BE2C (cell line): ENCODE measurements around the gene ID4. TPM values are rescaled to one million over a fixed set of nuclear protein-coding genes. Genes with fewer than 3 reads are reported as not detected.
A peak's percentile ranks its signal among the peaks of the same experiment; 100 is the strongest.

Experiments used
- DNase-seq: peaks from one replicate; pipeline ENCODE4 v3.0.0-alpha.2; 2020
- H3K27me3 ChIP-seq: fragments of 250-450 bp; sonication (Bioruptor Pico); 2 replicates; pipeline ENCODE4 v1.5.1; 2020; ENCODE audit warnings: mild to moderate bottlenecking
- H3K36me3 ChIP-seq: fragments of 250-450 bp; sonication (Bioruptor Pico); 2 replicates; pipeline ENCODE4 v1.5.1; 2020; ENCODE audit warnings: mild to moderate bottlenecking
- H3K4me1 ChIP-seq: fragments of 250-450 bp; sonication (Bioruptor Pico); 2 replicates; pipeline ENCODE4 v1.5.1; 2020
- H3K4me3 ChIP-seq: 2 replicates; pipeline ENCODE4 v1.5.1; 2011; ENCODE audit warnings: low read depth, low read length
- H3K9me3 ChIP-seq: fragments of 250-450 bp; sonication (Bioruptor Pico); 2 replicates; pipeline ENCODE4 v1.5.1; 2020
- CTCF ChIP-seq: IDR thresholded peaks from 2 replicates; pipeline ENCODE4 v1.5.1; 2012; ENCODE audit warnings: mild to moderate bottlenecking, low read depth, low read length
- polyA plus RNA-seq: library from polyadenylated mRNA; unstranded; fragments of >200 nt; gene quantifications from one replicate; pipeline ENCODE4 v1.2.1, GENCODE V29; 2012; ENCODE audit warnings: low read depth, missing spikeins; ENCODE audit not compliant: insufficient read length, insufficient read depth

Gene ID4
- polyA plus RNA-seq = 0.25 TPM

DNA sequence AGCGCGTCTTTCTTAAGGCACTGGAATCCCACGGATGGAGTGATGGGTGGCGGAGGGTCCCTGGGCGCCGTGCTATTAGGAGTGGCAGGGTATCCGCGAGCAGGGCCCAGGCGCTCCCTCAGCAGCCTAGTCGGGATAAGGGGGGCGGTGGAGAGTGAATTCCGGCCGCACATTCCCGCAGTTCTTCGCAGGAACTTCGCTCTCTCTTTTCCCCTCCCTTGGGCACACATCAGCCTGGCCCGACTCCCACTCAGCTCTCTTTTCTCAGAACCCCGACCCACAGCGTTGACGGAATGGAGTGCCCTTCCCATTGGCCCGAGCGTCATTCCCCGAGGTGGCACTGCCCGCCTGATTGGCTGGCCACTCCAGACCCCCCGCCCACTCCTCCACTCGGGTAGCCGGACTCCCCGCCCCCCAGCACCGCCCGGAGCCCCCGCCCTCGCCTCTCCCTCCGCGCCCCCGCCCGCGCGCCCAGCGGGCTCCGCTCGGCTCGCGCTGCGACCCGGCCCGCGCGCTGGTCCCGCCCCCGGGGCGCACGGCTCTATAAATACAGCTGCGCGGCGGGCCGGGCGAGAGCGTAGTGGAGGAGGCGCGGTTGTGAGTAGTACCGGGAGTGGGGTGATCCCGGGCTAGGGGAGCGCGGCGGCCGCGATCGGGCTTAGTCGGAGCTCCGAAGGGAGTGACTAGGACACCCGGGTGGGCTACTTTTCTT is at the start of gene ID4:
TSS of gene ID4 (plus strand) at position 572 of the 712 bp plus-strand sequence. CDS start 385 bp downstream, outside the sequence.
- Histone ChIP-seq H3K4me1 (peaks cover 4% of the 10 kb centered on the region; the same call in 1 of the 2 replicates), H3K27me3 (peaks cover 76% of the 10 kb centered on the region), H3K4me3 (peak within 1 kb of the TSS; percentile 59), H3K9me3 (no peaks in the 10 kb centered on the region), H3K36me3 (no peaks in the 10 kb centered on the region)
- TF ChIP-seq CTCF = no peak
- peak; percentile 96 for DNase-seq

- H3K4me1 ChIP-seq = no peaks in the 10 kb centered on the region
- no peak for DNase-seq
- H3K9me3 ChIP-seq = no peaks in the 10 kb centered on the region; the same call in 1 of the 2 replicates
- peaks cover 3% of the 10 kb centered on the region for H3K27me3 ChIP-seq
- no peaks in the 10 kb centered on the region for H3K36me3 ChIP-seq
- no peak for TF ChIP-seq CTCF
- H3K4me3 ChIP-seq = no peak overlapping the region
Observed at GRCh38 chr6:19788686-19789085, 48.5 kb upstream of the ID4 start.

- no peak for DNase-seq
- TF ChIP-seq CTCF = no peak
- no peaks in the 10 kb centered on the region for H3K36me3 ChIP-seq
- H3K9me3 ChIP-seq = no peaks in the 10 kb centered on the region; the same call in 1 of the 2 replicates
- no peak overlapping the region for H3K4me3 ChIP-seq
- H3K4me1 ChIP-seq = no peaks in the 10 kb centered on the region
- peaks cover 3% of the 10 kb centered on the region for H3K27me3 ChIP-seq
Observed at GRCh38 chr6:19789100-19789803, 47.9 kb upstream of the ID4 start.

GRCh38 chr6:19791267-19791666 is 45.9 kb upstream of the ID4 start:
- no peaks in the 10 kb centered on the region for H3K36me3 ChIP-seq
- no peaks in the 10 kb centered on the region for H3K4me1 ChIP-seq
- H3K9me3 ChIP-seq = no peaks in the 10 kb centered on the region; the same call in 1 of the 2 replicates
- peaks cover 3% of the 10 kb centered on the region for H3K27me3 ChIP-seq
- TF ChIP-seq CTCF = no peak
- H3K4me3 ChIP-seq = no peak overlapping the region
- no peak for DNase-seq

DNA sequence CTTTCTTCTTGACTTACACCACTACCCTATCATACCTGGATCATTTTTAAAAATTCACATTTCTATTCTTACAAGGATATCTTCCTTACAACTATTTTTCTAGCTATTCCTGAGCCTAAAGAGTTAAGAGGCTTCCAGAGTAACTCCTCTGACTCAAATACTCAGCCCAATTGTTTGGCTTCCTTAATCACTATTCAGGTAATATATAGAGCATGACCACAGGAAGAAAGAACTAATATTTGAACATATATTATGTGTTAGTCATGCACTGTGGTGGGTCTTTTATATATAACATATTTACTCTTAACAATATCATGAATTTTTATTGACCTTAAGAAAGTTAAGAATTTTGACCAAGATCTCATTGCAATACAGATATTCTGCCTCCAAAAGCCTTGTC is 42.0 kb upstream of the ID4 start:
- Histone ChIP-seq H3K27me3 (peaks cover 3% of the 10 kb centered on the region), H3K36me3 (no peaks in the 10 kb centered on the region), H3K4me1 (no peaks in the 10 kb centered on the region), H3K9me3 (no peaks in the 10 kb centered on the region), H3K4me3 (no peak overlapping the region)
- no peak for DNase-seq
- no peak for TF ChIP-seq CTCF

DNA sequence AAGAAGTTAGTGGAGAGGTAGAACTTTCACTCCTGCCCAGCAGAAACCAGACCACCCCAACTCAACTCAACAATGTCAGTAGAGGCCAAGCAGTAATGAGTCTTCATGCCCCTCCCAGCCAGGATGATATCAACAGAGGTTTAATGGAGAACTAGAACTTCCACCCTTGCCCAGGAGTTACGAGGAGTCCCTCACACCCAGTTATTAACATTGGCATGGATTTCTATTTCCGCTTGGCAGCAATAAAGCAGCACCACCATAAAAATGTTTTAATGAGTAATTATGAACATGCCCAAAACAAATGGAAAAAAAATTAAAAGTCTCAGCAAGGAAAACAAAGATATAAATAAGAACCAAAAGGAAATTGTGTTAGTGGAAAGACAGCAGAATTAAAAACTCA is 40.7 kb upstream of the ID4 start:
- Histone ChIP-seq H3K9me3 (no peaks in the 10 kb centered on the region), H3K27me3 (peaks cover 3% of the 10 kb centered on the region), H3K36me3 (no peaks in the 10 kb centered on the region), H3K4me1 (no peaks in the 10 kb centered on the region), H3K4me3 (no peak overlapping the region)
- TF ChIP-seq CTCF = no peak
- DNase-seq = no peak
